Left cardiac atrium (tissue), 4 donors: ENCODE measurements around the gene PRKX. TPM values are rescaled to one million over a fixed set of nuclear protein-coding genes. Genes with fewer than 3 reads are reported as not detected.
"Not testable (repeated sequence)": the region's sequence is repeated elsewhere in the genome, so short reads cannot be mapped to it uniquely, and the experiment has no call there.

Source experiments
- ATAC-seq, 2 donors: fragments of 200-7000 bp; cut with Tn5 transposase; one replicate each; pipeline ENCODE4 v1.9.1; 2020; ENCODE audit warnings: mild to moderate bottlenecking in 2 of 2, moderate library complexity in 2 of 2
- DNase-seq: peaks from one replicate; pipeline ENCODE4 v3.0.0-alpha.2; 2020
- intact Hi-C, 2 donors: fragments of 100-400 bp; cut with DNase I; formaldehyde crosslinking; loops; one replicate each; pipeline versions ENCODE4 v1.14.1 to v1.15.1; 2022 to 2023
- total RNA-seq, 2 donors: library from RNA; stranded (reverse); fragmentation: NEBNext Ultra II Directional; extraction: Animal tissue kit (Norgen Biotek cat#: 25700); gene quantifications; one replicate each; pipeline ENCODE4 v1.2.1, GENCODE V29; 2021
- donor health status: DM: no; HTN: yes; CAD: no.
- donor health status: DM: no; HTN: yes; CAD: no; lungs with severe emphysema.
- donor health status: DM: yes; HTN: yes; CAD: no.
- donor health status: Dilated cardiomyopathy.

Gene PRKX
- total RNA-seq, 2 donors from 2014 or later: 6.2 to 8.9 TPM

DNA sequence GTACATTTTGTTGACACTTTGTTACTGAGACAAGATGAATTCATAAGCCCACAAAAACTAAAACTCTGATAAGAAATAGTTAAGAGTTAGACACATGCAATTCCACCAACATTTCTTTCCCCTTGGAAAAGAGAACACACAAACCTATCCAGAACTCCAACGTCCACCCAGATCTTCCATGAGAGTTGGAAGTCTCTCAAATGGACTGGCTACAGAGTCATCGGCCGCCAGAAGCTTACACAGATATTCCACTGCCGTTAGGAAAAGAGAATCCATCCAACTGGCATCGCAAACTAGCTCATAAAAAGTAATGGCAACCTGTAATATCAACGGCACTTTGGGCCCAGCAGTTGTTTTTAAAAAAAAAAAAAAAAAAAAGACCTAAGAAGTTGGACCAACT lies 114.7 kb downstream of the PRKX start:
- intact Hi-C loops: no loop called here
- DNase-seq (no peak), ATAC-seq (peak; percentile 23 to 35)

DNA sequence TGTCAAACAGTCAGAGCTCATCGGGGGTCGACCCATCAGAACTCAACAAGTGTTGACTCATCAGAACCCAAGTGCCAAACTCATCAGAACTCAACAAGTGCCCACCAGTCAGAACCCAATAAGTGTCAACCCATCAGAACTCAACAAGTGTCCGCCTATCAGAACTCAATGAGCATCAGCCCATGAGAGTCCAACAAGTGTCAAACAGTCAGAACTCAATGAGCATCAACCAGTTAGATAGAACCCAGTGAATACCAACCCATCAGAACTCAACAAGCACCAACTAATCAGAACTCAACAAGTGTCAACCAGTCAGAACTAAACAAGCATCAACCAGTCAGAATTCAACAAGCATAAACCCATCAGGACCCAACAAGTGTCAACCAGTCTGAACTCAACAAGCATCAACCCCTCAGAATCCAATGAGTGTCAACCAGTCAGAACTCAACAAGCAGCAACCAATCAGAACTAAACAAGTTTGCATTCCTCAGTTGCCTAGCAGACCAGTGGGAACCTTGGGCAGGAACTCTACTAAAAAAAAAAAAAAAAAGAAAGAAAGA lies 115.3 kb downstream of the PRKX start:
- ATAC-seq: no peak
- intact Hi-C loops: no loop called here
- no peak for DNase-seq

DNA sequence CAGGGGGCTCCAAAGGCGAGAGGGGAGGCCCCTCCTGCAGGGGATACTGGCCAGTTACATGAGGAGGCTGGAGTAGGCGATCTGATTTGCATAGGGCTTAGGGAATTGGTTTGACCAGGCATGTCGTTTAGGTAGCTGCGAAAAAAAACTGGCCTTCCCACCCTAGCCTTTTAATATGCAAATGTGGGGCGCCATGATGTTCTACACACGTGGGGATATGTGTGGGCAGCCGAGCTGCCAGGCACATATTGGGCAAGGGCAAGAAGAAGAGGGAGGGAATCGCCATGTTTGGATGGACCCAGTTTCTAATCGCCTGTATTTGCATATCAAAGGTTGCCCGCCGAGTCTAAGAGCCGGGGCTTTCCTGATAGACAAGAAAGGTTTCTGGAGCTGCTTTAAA lies 121.3 kb downstream of the PRKX start:
- ATAC-seq (no peak), DNase-seq (no peak)
- intact Hi-C loops: no loop called here

GRCh38 chrX:3589474-3589873 lies 124.0 kb downstream of the PRKX start:
- no peak for DNase-seq
- ATAC-seq: no peak
- intact Hi-C loops: no loop called here

- DNase-seq: no peak
- ATAC-seq: no peak
- intact Hi-C loops: no loop called here
These were observed 127.7 kb downstream of the PRKX start for GRCh38 chrX:3585719-3586118.

GRCh38 chrX:3584415-3584996 lies 128.9 kb downstream of the PRKX start:
- intact Hi-C loops: no loop called here
- ATAC-seq (no peak), DNase-seq (no peak)

DNA sequence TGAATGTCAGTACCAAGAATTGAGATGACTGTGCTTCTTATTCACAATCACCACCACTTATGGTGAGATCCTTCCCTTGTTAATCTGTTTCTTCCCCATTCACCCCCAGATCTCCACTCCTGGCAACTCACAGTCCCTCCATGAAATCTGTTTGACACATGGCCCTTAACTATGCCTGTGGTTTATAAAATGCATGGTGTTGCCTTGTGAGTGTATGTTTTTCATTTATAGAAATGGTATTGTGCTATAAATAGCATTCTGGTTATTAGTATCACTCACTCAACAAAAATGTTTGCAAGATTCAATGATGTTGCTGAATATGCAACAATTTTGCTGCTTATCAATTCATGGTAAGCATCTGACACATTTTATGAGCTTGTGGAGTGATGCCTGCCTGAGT lies 131.0 kb downstream of the PRKX start:
- intact Hi-C loops: no loop called here
- ATAC-seq (no peak), DNase-seq (no peak)

- ATAC-seq: no peak
- no peak for DNase-seq
- intact Hi-C loops: no loop called here
These were observed 131.8 kb downstream of the PRKX start for GRCh38 chrX:3581609-3582108.

DNA sequence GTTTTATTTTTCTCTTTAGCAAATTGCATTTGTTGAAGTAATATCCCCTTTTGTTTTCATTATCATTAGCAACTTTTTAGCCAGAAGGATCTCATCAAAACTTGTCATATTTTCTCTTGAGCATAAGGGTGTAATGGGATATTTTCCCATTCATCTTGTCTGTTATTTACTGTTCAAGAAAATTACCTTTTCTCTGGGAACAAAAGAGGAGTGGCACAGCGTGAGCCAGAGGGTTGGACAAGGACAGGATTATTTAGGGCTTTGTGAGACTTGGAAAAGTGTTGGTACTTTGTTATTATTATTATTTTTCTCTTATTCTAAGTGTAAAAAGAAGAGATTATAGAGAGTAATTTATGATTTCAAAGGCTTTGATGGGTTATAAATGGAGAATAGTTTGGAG lies 135.9 kb downstream of the PRKX start:
- intact Hi-C loops: no loop called here
- DNase-seq (no peak), ATAC-seq (no peak)

- intact Hi-C loops: no loop called here
- DNase-seq: no peak
- peak in 1 of 2 donors; percentile 58 for ATAC-seq
These were observed 136.5 kb downstream of the PRKX start for GRCh38 chrX:3576886-3577501.

- no peak for ATAC-seq
These were observed 145.8 kb downstream of the PRKX start for GRCh38 chrX:3567686-3568085.

GRCh38 chrX:3563451-3563850 lies 150.0 kb downstream of the PRKX start:
- DNase-seq: no peak
- intact Hi-C loops: no loop called here
- no peak for ATAC-seq

More at GRCh38 chrX:3567686-3568085, 145.8 kb downstream of the PRKX start:
- DNase-seq: no peak
- intact Hi-C loops: no loop called here

- ATAC-seq, intact Hi-C loops, DNase-seq: not testable (repeated sequence)
These were observed 153.4 kb downstream of the PRKX start for GRCh38 chrX:3560010-3560409.
